ENCODE results near the gene ERC2. TPM values are rescaled to one million over a fixed set of nuclear protein-coding genes. Genes with fewer than 3 reads are reported as not detected.

ERC2 gene
- total and polyA plus RNA-seq, 2 of the 8 experiments (the other 6 are each of a cell fraction or from before 2014, with no cell fraction given): 16.4 to 22.8 TPM

DNA sequence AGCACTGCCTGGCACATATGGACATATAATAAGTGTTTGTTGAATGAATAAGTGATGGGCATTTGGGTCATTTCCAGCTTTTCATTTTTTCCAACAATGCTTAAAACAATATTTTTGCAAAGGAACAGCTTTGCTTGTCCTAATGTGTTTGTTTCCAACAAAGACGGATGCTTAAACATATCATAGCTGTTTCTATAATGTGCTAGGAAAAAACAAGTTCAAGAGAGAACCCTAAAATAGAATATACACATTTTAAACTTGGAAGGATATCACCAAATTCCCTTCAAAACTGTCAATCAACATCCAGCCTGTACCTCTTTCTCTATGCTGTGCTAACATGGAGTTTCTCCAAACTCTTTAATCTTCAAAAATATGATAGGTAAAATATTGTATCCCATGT lies 756.6 kb downstream of the ERC2 start:
- DNase-seq (ENCODE audit: low read depth in 1 of 2, low spot score in 2 of 2) (no peak), FAIRE-seq (peak; percentile 45)
- H3K4me2 ChIP-seq (ENCODE audit: insufficient read depth in 1 of 2, low read depth in 2 of 2, low read length in 2 of 2): no peak overlapping the region
- no peak overlapping the region for H4K8ac ChIP-seq (ENCODE audit: extremely low read depth, insufficient read depth, low read length)
- H4K20me1 ChIP-seq (replicated peaks in 1 of 2; ENCODE audit: control insufficient read depth in 1 of 2, insufficient read depth in 2 of 2, low read length in 2 of 2): no peaks in the 10 kb centered on the region
- no peak overlapping the region for H2AFZ ChIP-seq (ENCODE audit: low read length)
- H3K79me2 ChIP-seq (ENCODE audit: control insufficient read depth in 1 of 2, insufficient read depth in 2 of 2, low read length in 2 of 2): no peaks in the 10 kb centered on the region
- H3K36me3 ChIP-seq (ENCODE audit: control insufficient read depth in 2 of 4, insufficient read depth in 4 of 4, low read length in 3 of 4): no peaks in the 10 kb centered on the region
- no peak overlapping the region for H2BK12ac ChIP-seq (ENCODE audit: low read depth, low read length)
- H2BK15ac ChIP-seq (ENCODE audit: low read length): no peak overlapping the region
- H3K4me1 ChIP-seq (replicated peaks in 1 of 4; ENCODE audit: control insufficient read depth in 3 of 4, insufficient read depth in 4 of 4, low read length in 3 of 4): no peaks in the 10 kb centered on the region
- no peaks in the 10 kb centered on the region for H3K23me2 ChIP-seq (ENCODE audit: low read depth, low read length)
- CTCF ChIA-PET (ENCODE audit: partially characterized antibody): interaction anchor here (0.5 to 5.2 kb wide), 3 partner anchors 10 to 50 kb away, joined by 3 to 18 read pairs (median 3); no protein-coding TSS in a partner anchor
- H3K27ac ChIP-seq (ENCODE audit: low read depth, low read length): no peak overlapping the region
- no peak for TF ChIP-seq GTF2F1 (IDR thresholded peaks at IDR 0.05; ENCODE audit: borderline replicate concordance, low read depth, low read length)
- TF ChIP-seq BCL11A (IDR thresholded peaks at IDR 0.05; ENCODE audit: low read depth in 2 of 2, low read length in 2 of 2): no peak
- TF ChIP-seq SRF (IDR thresholded peaks at IDR 0.05; ENCODE audit: low read depth, low read length): no peak
- TF ChIP-seq CBX5 (IDR thresholded peaks at IDR 0.05; ENCODE audit: low read depth, low read length): no peak
- no peak for TF ChIP-seq RFX5 (IDR thresholded peaks at IDR 0.05; ENCODE audit: borderline replicate concordance, low read depth, low read length)
- TF ChIP-seq SUZ12 (IDR thresholded peaks at IDR 0.05; ENCODE audit: low read length): no peak
- TF ChIP-seq TEAD4 (IDR thresholded peaks at IDR 0.05; ENCODE audit: low read depth, low read length): no peak
- no peak for TF ChIP-seq GABPA (IDR thresholded peaks at IDR 0.05; ENCODE audit: borderline replicate concordance, insufficient read depth, low read length)
- TF ChIP-seq CBX8 (IDR thresholded peaks at IDR 0.05; ENCODE audit: borderline replicate concordance, low read depth, low read length): no peak
- no peak overlapping the region for H3K18ac ChIP-seq (ENCODE audit: extremely low read depth, low read length)
- no peak overlapping the region for H3K4ac ChIP-seq (replicated peaks; ENCODE audit: insufficient read length, low read depth, low read length)
- H2AK5ac ChIP-seq (ENCODE audit: low read depth, low read length): no peak overlapping the region
- POLR2A ChIA-PET (ENCODE audit: partially characterized antibody): no interaction called here
- no peak overlapping the region for H3K23ac ChIP-seq (ENCODE audit: insufficient read length)
- 83% methylated on average over 1 of the region's 1 CpG; no CpG with 5 or more reads in 1 of the 2 experiments for WGBS, 2 experiments (ENCODE audit: extremely low coverage in 1 of 2, insufficient coverage in 1 of 2, insufficient read length in 1 of 2, insufficient replicate concordance in 2 of 2, low coverage in 1 of 2, low lambda C conversion rate in 2 of 2, missing lambda C conversion rate in 1 of 2)
- H2BK120ac ChIP-seq (replicated peaks; ENCODE audit: low read depth, low read length): no peak overlapping the region
- no peak overlapping the region for H3K14ac ChIP-seq (ENCODE audit: insufficient read length)
- H4K91ac ChIP-seq (replicated peaks; ENCODE audit: insufficient read length, low read length): no peak overlapping the region
- no peak overlapping the region for H3K9ac ChIP-seq (replicated peaks in 1 of 4; ENCODE audit: extremely low read depth in 1 of 4, low read depth in 3 of 4, low read length in 3 of 4)
- no peak overlapping the region for H3K4me3 ChIP-seq (ENCODE audit: extremely low read depth in 1 of 4, insufficient read depth in 2 of 4, low read depth in 3 of 4, low read length in 4 of 4)
- H3K9me3 ChIP-seq (ENCODE audit: insufficient read depth in 2 of 2, low read depth in 1 of 2, low read length in 1 of 2): no peaks in the 10 kb centered on the region
- no peak overlapping the region for H4K5ac ChIP-seq (ENCODE audit: insufficient read length, low read depth, low read length)
- H3K56ac ChIP-seq (replicated peaks; ENCODE audit: insufficient read length, low read depth, low read length): no peak overlapping the region
- H2BK5ac ChIP-seq (ENCODE audit: low read depth, low read length): no peak overlapping the region
- no peaks in the 10 kb centered on the region for H3K79me1 ChIP-seq (ENCODE audit: low read depth, low read length)
- no peaks in the 10 kb centered on the region for H3K27me3 ChIP-seq (replicated peaks in 1 of 4; ENCODE audit: control insufficient read depth in 3 of 4, extremely low read depth in 1 of 4, insufficient read depth in 3 of 4, low read length in 3 of 4)
- H2BK20ac ChIP-seq (ENCODE audit: low read length): no peak overlapping the region

Measured in H1 (cell line).